ENCODE data around the gene UROD. TPM values are rescaled to one million over a fixed set of nuclear protein-coding genes. Genes with fewer than 3 reads are reported as not detected.

Gene UROD
- total and polyA plus RNA-seq, 2 experiments from 2014 or later: 82.4 to 108 TPM

DNA sequence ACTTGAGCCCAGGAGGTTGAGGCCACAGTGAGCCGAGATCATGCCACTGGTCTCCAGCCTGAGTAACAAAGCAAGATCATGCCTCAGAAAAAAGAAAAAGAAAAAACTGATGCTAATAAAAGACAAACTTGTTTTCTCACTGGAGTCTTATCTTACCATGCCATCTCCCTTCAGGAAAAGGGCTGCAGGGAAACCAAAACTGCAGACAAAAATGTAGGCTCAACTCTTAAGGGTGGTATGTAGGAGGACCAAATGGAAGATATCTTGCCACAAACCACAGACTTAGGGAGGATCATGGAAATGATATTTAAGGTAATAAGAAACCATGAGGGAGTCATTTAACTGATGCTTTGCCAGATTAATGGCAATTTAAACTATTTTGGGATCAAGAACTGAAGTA, 32.9 kb downstream of the UROD start:
- Histone ChIP-seq H3K4me3 (no peak overlapping the region), H2AFZ (no peak overlapping the region), H3K4me2 (no peak overlapping the region), H3K9me2 (ENCODE audit: insufficient read depth) (no peaks in the 10 kb centered on the region), H3K79me2 (replicated peaks; ENCODE audit: insufficient read depth) (no peaks in the 10 kb centered on the region), H3K27me3 (ENCODE audit: insufficient read depth) (no peaks in the 10 kb centered on the region), H4K20me1 (replicated peaks; ENCODE audit: insufficient read depth) (no peaks in the 10 kb centered on the region), H3K36me3 (ENCODE audit: insufficient read depth) (no peaks in the 10 kb centered on the region), H3K27ac (ENCODE audit: low read depth) (no peak overlapping the region), H3K4me1 (ENCODE audit: insufficient read depth) (peaks cover 7% of the 10 kb centered on the region; the same call in 1 of the 2 replicates), H3F3A (replicated peaks; ENCODE audit: low read depth) (no peaks in the 10 kb centered on the region)
- H3K27me3 Mint-ChIP-seq (ENCODE audit: insufficient read depth, low read depth, poor library complexity): no peaks in the 10 kb centered on the region
- ATAC-seq (no peak), DNase-seq (ENCODE audit: low spot score) (no peak)
- no peak overlapping the region for H3K4me3 Mint-ChIP-seq
- TF ChIP-seq, protein P1, sequence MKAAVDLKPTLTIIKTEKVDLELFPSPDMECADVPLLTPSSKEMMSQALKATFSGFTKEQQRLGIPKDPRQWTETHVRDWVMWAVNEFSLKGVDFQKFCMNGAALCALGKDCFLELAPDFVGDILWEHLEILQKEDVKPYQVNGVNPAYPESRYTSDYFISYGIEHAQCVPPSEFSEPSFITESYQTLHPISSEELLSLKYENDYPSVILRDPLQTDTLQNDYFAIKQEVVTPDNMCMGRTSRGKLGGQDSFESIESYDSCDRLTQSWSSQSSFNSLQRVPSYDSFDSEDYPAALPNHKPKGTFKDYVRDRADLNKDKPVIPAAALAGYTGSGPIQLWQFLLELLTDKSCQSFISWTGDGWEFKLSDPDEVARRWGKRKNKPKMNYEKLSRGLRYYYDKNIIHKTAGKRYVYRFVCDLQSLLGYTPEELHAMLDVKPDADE (IDR thresholded peaks at IDR 0.05): no peak
- TF ChIP-seq JUNB (IDR thresholded peaks at IDR 0.05; ENCODE audit: unreplicated experiment) (no peak), ZNF331 (CRISPR knock-in tag; IDR thresholded peaks at IDR 0.05; ENCODE audit: low read depth) (no peak), POLR2AphosphoS5 (IDR thresholded peaks at IDR 0.05; ENCODE audit: low read depth) (no peak), EZH2 (IDR thresholded peaks at IDR 0.05; ENCODE audit: low read depth, unreplicated experiment) (no peak)
- TF ChIP-seq, protein P2, sequence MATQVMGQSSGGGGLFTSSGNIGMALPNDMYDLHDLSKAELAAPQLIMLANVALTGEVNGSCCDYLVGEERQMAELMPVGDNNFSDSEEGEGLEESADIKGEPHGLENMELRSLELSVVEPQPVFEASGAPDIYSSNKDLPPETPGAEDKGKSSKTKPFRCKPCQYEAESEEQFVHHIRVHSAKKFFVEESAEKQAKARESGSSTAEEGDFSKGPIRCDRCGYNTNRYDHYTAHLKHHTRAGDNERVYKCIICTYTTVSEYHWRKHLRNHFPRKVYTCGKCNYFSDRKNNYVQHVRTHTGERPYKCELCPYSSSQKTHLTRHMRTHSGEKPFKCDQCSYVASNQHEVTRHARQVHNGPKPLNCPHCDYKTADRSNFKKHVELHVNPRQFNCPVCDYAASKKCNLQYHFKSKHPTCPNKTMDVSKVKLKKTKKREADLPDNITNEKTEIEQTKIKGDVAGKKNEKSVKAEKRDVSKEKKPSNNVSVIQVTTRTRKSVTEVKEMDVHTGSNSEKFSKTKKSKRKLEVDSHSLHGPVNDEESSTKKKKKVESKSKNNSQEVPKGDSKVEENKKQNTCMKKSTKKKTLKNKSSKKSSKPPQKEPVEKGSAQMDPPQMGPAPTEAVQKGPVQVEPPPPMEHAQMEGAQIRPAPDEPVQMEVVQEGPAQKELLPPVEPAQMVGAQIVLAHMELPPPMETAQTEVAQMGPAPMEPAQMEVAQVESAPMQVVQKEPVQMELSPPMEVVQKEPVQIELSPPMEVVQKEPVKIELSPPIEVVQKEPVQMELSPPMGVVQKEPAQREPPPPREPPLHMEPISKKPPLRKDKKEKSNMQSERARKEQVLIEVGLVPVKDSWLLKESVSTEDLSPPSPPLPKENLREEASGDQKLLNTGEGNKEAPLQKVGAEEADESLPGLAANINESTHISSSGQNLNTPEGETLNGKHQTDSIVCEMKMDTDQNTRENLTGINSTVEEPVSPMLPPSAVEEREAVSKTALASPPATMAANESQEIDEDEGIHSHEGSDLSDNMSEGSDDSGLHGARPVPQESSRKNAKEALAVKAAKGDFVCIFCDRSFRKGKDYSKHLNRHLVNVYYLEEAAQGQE (IDR thresholded peaks at IDR 0.05; ENCODE audit: unreplicated experiment): no peak
- TF ChIP-seq, protein P3, sequence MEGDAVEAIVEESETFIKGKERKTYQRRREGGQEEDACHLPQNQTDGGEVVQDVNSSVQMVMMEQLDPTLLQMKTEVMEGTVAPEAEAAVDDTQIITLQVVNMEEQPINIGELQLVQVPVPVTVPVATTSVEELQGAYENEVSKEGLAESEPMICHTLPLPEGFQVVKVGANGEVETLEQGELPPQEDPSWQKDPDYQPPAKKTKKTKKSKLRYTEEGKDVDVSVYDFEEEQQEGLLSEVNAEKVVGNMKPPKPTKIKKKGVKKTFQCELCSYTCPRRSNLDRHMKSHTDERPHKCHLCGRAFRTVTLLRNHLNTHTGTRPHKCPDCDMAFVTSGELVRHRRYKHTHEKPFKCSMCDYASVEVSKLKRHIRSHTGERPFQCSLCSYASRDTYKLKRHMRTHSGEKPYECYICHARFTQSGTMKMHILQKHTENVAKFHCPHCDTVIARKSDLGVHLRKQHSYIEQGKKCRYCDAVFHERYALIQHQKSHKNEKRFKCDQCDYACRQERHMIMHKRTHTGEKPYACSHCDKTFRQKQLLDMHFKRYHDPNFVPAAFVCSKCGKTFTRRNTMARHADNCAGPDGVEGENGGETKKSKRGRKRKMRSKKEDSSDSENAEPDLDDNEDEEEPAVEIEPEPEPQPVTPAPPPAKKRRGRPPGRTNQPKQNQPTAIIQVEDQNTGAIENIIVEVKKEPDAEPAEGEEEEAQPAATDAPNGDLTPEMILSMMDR (conservative IDR thresholded peaks at IDR 0.05; ENCODE audit: low read depth in 2 of 2): no peak
- peaks cover 9% of the 10 kb centered on the region for H3K4me1 Mint-ChIP-seq
- no peak overlapping the region for H3K27ac Mint-ChIP-seq
- H3K36me3 Mint-ChIP-seq (ENCODE audit: low read depth): no peaks in the 10 kb centered on the region
- no peaks in the 10 kb centered on the region for H3K9me3 Mint-ChIP-seq

DNA sequence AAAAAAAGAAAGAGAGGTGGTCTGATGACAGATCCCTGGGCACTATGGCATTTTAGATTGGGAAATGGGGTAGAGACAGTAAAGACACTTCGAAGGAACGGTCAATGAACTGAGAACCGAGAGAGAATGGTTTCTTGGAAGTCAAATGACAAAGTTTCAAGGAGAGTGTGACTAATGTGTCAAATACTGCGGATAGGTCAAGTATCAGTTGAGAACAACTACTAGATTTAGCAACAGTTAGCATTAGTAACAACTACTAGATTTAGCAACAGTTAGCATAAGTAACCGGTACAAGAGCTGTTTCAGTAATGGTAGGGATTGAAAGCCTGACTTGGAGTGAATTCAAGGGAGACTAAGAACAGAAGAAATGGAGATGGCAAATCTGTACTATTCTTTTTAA, 35.0 kb downstream of the UROD start:
- no peaks in the 10 kb centered on the region for H3K9me2 ChIP-seq (ENCODE audit: insufficient read depth)
- Mint-ChIP-seq H3K36me3 (ENCODE audit: low read depth) (no peaks in the 10 kb centered on the region), H3K4me3 (no peak overlapping the region), H3K27ac (no peak overlapping the region), H3K4me1 (peaks cover 7% of the 10 kb centered on the region), H3K27me3 (ENCODE audit: insufficient read depth, low read depth, poor library complexity) (no peaks in the 10 kb centered on the region), H3K9me3 (no peaks in the 10 kb centered on the region)
- ATAC-seq (no peak), DNase-seq (ENCODE audit: low spot score) (no peak)
- no peak overlapping the region for H2AFZ ChIP-seq
- H3K4me3 ChIP-seq: no peak overlapping the region
- peaks cover 5% of the 10 kb centered on the region; the same call in 1 of the 2 replicates for H3K4me1 ChIP-seq (ENCODE audit: insufficient read depth)
- H3K36me3 ChIP-seq (ENCODE audit: insufficient read depth): no peaks in the 10 kb centered on the region
- H3K27me3 ChIP-seq (ENCODE audit: insufficient read depth): no peaks in the 10 kb centered on the region
- no peak overlapping the region for H3K4me2 ChIP-seq
- no peaks in the 10 kb centered on the region for H3F3A ChIP-seq (replicated peaks; ENCODE audit: low read depth)
- H3K27ac ChIP-seq (ENCODE audit: low read depth): no peak overlapping the region
- H3K79me2 ChIP-seq (replicated peaks; ENCODE audit: insufficient read depth): no peaks in the 10 kb centered on the region
- no peaks in the 10 kb centered on the region for H4K20me1 ChIP-seq (replicated peaks; ENCODE audit: insufficient read depth)
- TF ChIP-seq EZH2phosphoT487 (IDR thresholded peaks at IDR 0.05; ENCODE audit: unreplicated experiment) (no peak), NANOG (IDR thresholded peaks at IDR 0.05; ENCODE audit: borderline replicate concordance) (no peak), JUNB (IDR thresholded peaks at IDR 0.05; ENCODE audit: unreplicated experiment) (no peak), STAT1 (IDR thresholded peaks at IDR 0.05; ENCODE audit: unreplicated experiment) (no peak), CREB1 (CRISPR knock-in tag; IDR thresholded peaks at IDR 0.05; ENCODE audit: low read depth) (no peak), EZH2 (IDR thresholded peaks at IDR 0.05; ENCODE audit: low read depth, unreplicated experiment) (no peak)
- TF ChIP-seq, protein P2 (IDR thresholded peaks at IDR 0.05; ENCODE audit: unreplicated experiment): no peak
- TF ChIP-seq, protein P1 (IDR thresholded peaks at IDR 0.05): no peak

Measured in GM23338 (cell line).